Liver (tissue), 9 donors: ENCODE measurements around the gene SORBS2. TPM values are rescaled to one million over a fixed set of nuclear protein-coding genes. Genes with fewer than 3 reads are reported as not detected.

Experiments
- DNase-seq: peaks from one replicate; pipeline ENCODE4 v3.0.0-alpha.2; 2017; ENCODE audit warnings: low spot score
- H3K27ac ChIP-seq, 2 donors: one replicate each; pipeline ENCODE4 v1.7.0; 2013; ENCODE audit warnings: inconsistent platforms in 2 of 2, low read length in 2 of 2, control low read depth in 1 of 2, low read depth in 1 of 2, mild to moderate bottlenecking in 1 of 2
- H3K27me3 ChIP-seq, 4 donors: one replicate each; pipeline versions ENCODE4 v1.6.1 to v1.7.0; 2013; ENCODE audit warnings: low read length in 3 of 4, inconsistent platforms in 1 of 4, mild to moderate bottlenecking in 1 of 4, moderate library complexity in 1 of 4; ENCODE audit not compliant: control insufficient read depth in 4 of 4, insufficient read depth in 4 of 4
- H3K36me3 ChIP-seq, 4 donors: one replicate each; pipeline versions ENCODE4 v1.6.1 to v1.7.0; 2013; ENCODE audit warnings: low read length in 3 of 4, mild to moderate bottlenecking in 3 of 4, low read depth in 1 of 4, moderate library complexity in 1 of 4; ENCODE audit not compliant: control insufficient read depth in 4 of 4, insufficient read depth in 3 of 4
- H3K4me1 ChIP-seq, 4 donors: one replicate each; pipeline versions ENCODE4 v1.6.1 to v1.7.0; 2013; ENCODE audit warnings: low read length in 3 of 4, mild to moderate bottlenecking in 3 of 4, moderate library complexity in 1 of 4; ENCODE audit not compliant: control insufficient read depth in 4 of 4, insufficient read depth in 4 of 4
- H3K4me3 ChIP-seq, 3 donors: one replicate each; pipeline versions ENCODE4 v1.6.1 to v1.7.0; 2013; ENCODE audit warnings: low read length in 3 of 3, control low read depth in 1 of 3, low read depth in 1 of 3, mild to moderate bottlenecking in 1 of 3
- H3K9ac ChIP-seq, 2 donors: one replicate each; pipeline ENCODE4 v1.7.0; 2013; ENCODE audit warnings: low read length in 2 of 2, mild to moderate bottlenecking in 2 of 2, moderate library complexity in 2 of 2, control low read depth in 1 of 2, low read depth in 1 of 2
- H3K9me3 ChIP-seq, 4 donors: one replicate each; pipeline versions ENCODE4 v1.6.1 to v1.7.0; 2013; ENCODE audit warnings: low read length in 3 of 4; ENCODE audit not compliant: control insufficient read depth in 4 of 4
- ATF3 ChIP-seq: IDR thresholded peaks from 2 replicates; pipeline ENCODE4 v1.6.1; 2016; ENCODE audit warnings: antibody characterized with exemption
- CTCF ChIP-seq: fragments of 150-350 bp; IDR thresholded peaks from 2 replicates; pipeline ENCODE4 v1.5.1; 2017; ENCODE audit warnings: improper control_type of control experiment, low read depth, low read length; ENCODE audit not compliant: missing input control
- EGR1 ChIP-seq, 2 donors: IDR thresholded peaks; 2 replicates each; pipeline ENCODE4 v1.6.1; 2016 to 2018; ENCODE audit warnings: antibody characterized with exemption in 2 of 2, low read depth in 2 of 2
- FOXA1 ChIP-seq: IDR thresholded peaks from 2 replicates; pipeline ENCODE4 v1.6.1; 2016; ENCODE audit warnings: antibody characterized with exemption
- FOXA2 ChIP-seq: IDR thresholded peaks from 2 replicates; pipeline ENCODE4 v1.6.1; 2016; ENCODE audit warnings: antibody characterized with exemption
- GABPA ChIP-seq, 2 donors: IDR thresholded peaks in 1 of 2; conservative IDR thresholded peaks in 1 of 2; 2 replicates each; pipeline ENCODE4 v1.6.1; 2016; ENCODE audit warnings: antibody characterized with exemption in 2 of 2, mild to moderate bottlenecking in 1 of 2, moderate library complexity in 1 of 2
- HNF4A ChIP-seq, 2 donors: conservative IDR thresholded peaks; 2 replicates each; pipeline ENCODE4 v1.6.1; 2016; ENCODE audit warnings: antibody characterized with exemption in 2 of 2, mild to moderate bottlenecking in 2 of 2
- HNF4G ChIP-seq: IDR thresholded peaks from 2 replicates; pipeline ENCODE4 v1.6.1; 2016; ENCODE audit warnings: antibody characterized with exemption
- JUND ChIP-seq, 2 donors: IDR thresholded peaks; 2 replicates each; pipeline ENCODE4 v1.6.1; 2016; ENCODE audit warnings: antibody characterized with exemption in 2 of 2
- MAX ChIP-seq: IDR thresholded peaks from 2 replicates; pipeline ENCODE4 v1.6.1; 2016; ENCODE audit warnings: antibody characterized with exemption
- NR2F2 ChIP-seq: IDR thresholded peaks from 2 replicates; pipeline ENCODE4 v1.6.1; 2016; ENCODE audit warnings: antibody characterized with exemption
- RAD21 ChIP-seq, 2 donors: IDR thresholded peaks; 2 replicates each; pipeline ENCODE4 v1.6.1; 2016; ENCODE audit warnings: antibody characterized with exemption in 2 of 2, mild to moderate bottlenecking in 2 of 2
- REST ChIP-seq: IDR thresholded peaks from 2 replicates; pipeline ENCODE4 v1.6.1; 2016; ENCODE audit warnings: antibody characterized with exemption, mild to moderate bottlenecking
- RXRA ChIP-seq, 2 donors: IDR thresholded peaks; 2 replicates each; pipeline ENCODE4 v1.6.1; 2017 to 2018; ENCODE audit warnings: antibody characterized with exemption in 2 of 2, mild to moderate bottlenecking in 1 of 2
- SP1 ChIP-seq: IDR thresholded peaks from 2 replicates; pipeline ENCODE4 v1.6.1; 2018; ENCODE audit warnings: antibody characterized with exemption, mild to moderate bottlenecking
- TAF1 ChIP-seq: conservative IDR thresholded peaks from 2 replicates; pipeline ENCODE4 v1.6.1; 2016; ENCODE audit warnings: antibody characterized with exemption, mild to moderate bottlenecking
- YY1 ChIP-seq: IDR thresholded peaks from 2 replicates; pipeline ENCODE4 v1.6.1; 2016; ENCODE audit warnings: antibody characterized with exemption, mild to moderate bottlenecking
- ZBTB33 ChIP-seq: IDR thresholded peaks from 2 replicates; pipeline ENCODE4 v1.6.1; 2016; ENCODE audit warnings: antibody characterized with exemption
- WGBS: extraction: QIAGEN DNeasy Blood & Tissue Kit; methylation state at CpG from one replicate; pipeline ENCODE4 v1.1.7; 2013; 5-methylcytosine and 5-hydroxymethylcytosine counted together
- polyA plus RNA-seq, 2 donors: library from polyadenylated mRNA; stranded (reverse) in 1 of 2; unstranded in 1 of 2; fragments of 200-250 nt in 1 of 2; fragments of >200 nt in 1 of 2; fragmentation: Nextera tagmentation in 1 of 2; extraction: Ambion mirVana in 1 of 2; gene quantifications; one replicate each; pipeline versions ENCODE4 v1.2.1 to v1.2.3, GENCODE V29; 2013 to 2015
- total RNA-seq, 2 donors: library from RNA; depleted of rRNA; stranded (reverse); fragments of >200 nt; gene quantifications; one replicate each; pipeline ENCODE4 v1.2.3, GENCODE V29; 2014
- donor health status: healthy.
- donor health status: healthy.
- donor health status: healthy.
- donor health status: healthy.
- donor health status: healthy.

SORBS2 gene
- total and polyA plus RNA-seq, 4 donors = 23.3 to 136 (median 59.6) TPM

- Histone ChIP-seq H3K27me3 (no peaks in the 10 kb centered on the region), H3K9me3 (no peaks in the 10 kb centered on the region), H3K9ac (no peak overlapping the region), H3K4me3 (no peak overlapping the region), H3K27ac (peak overlapping the region; percentile 55 to 73), H3K4me1 (peaks cover 1 to 14% (median 6%) of the 10 kb centered on the region in 4 donors), H3K36me3 (peaks cover 0 to 12% (median 5%) of the 10 kb centered on the region in 4 donors)
- 94% methylated on average over 5 of the region's 5 CpGs for WGBS
- DNase-seq = no peak
- TF ChIP-seq ZBTB33 = no peak
- no peak for TF ChIP-seq RXRA (IDR thresholded peaks at IDR 0.05)
- no peak for TF ChIP-seq JUND (IDR thresholded peaks at IDR 0.05)
- TF ChIP-seq SP1 = no peak
- TF ChIP-seq EGR1 (IDR thresholded peaks at IDR 0.05; ENCODE audit: low read depth in 2 of 2) = no peak
- TF ChIP-seq YY1 = no peak
- TF ChIP-seq GABPA (IDR thresholded peaks at IDR 0.05 in 1 of 2, conservative IDR thresholded peaks at IDR 0.05 in 1 of 2) = no peak
- no peak for TF ChIP-seq HNF4A (conservative IDR thresholded peaks at IDR 0.05)
- TF ChIP-seq FOXA2 = no peak
These were observed 129.8 kb downstream of the SORBS2 start for GRCh38 chr4:185682236-185682635.

- Histone ChIP-seq H3K9ac (no peak overlapping the region), H3K4me1 (peaks cover 1 to 14% (median 6%) of the 10 kb centered on the region in 4 donors), H3K36me3 (peaks cover 2 to 17% (median 10%) of the 10 kb centered on the region in 4 donors), H3K4me3 (no peak overlapping the region), H3K27ac (peak overlapping the region; percentile 27 to 73), H3K27me3 (no peaks in the 10 kb centered on the region), H3K9me3 (no peaks in the 10 kb centered on the region)
- TF ChIP-seq RXRA (IDR thresholded peaks at IDR 0.05) (no peak), ATF3 (no peak), JUND (IDR thresholded peaks at IDR 0.05) (no peak), FOXA1 (no peak), NR2F2 (no peak), YY1 (no peak), TAF1 (no peak), ZBTB33 (no peak), HNF4G (no peak), RAD21 (IDR thresholded peaks at IDR 0.05) (no peak), REST (no peak), SP1 (no peak), EGR1 (IDR thresholded peaks at IDR 0.05; ENCODE audit: low read depth in 2 of 2) (no peak), CTCF (no peak), HNF4A (conservative IDR thresholded peaks at IDR 0.05) (no peak), MAX (no peak), GABPA (IDR thresholded peaks at IDR 0.05 in 1 of 2, conservative IDR thresholded peaks at IDR 0.05 in 1 of 2) (no peak), FOXA2 (no peak)
- 94% methylated on average over 6 of the region's 6 CpGs for WGBS
- DNase-seq = no peak
These were observed 130.4 kb downstream of the SORBS2 start for GRCh38 chr4:185681604-185682003.
